HepG2 (cell line): ENCODE measurements around the gene SMLR1. TPM values are rescaled to one million over a fixed set of nuclear protein-coding genes. Genes with fewer than 3 reads are reported as not detected.

Source experiments
- FOXJ3 ChIP-seq: sonication (generic); formaldehyde crosslinking; IDR thresholded peaks from 2 replicates; pipeline ENCODE4 v1.4.0; 2020; ENCODE audit warnings: missing genetic modification reagents, mild to moderate bottlenecking, borderline replicate concordance
- SAP130 ChIP-seq: IDR thresholded peaks from 2 replicates; pipeline ENCODE4 v1.6.1; 2016; ENCODE audit warnings: low read depth
- SMC3 ChIP-seq: IDR thresholded peaks from 2 replicates; pipeline ENCODE4 v1.6.1; 2011; ENCODE audit warnings: low read length, improper control_type of control experiment
- ZNF329 ChIP-seq: sonication (generic); formaldehyde crosslinking; IDR thresholded peaks from 2 replicates; pipeline ENCODE4 v1.9.0; 2021; ENCODE audit warnings: low read depth, mild to moderate bottlenecking, missing genetic modification reagents
- ZNF510 ChIP-seq: sonication (generic); formaldehyde crosslinking; IDR thresholded peaks from 2 replicates; pipeline ENCODE4 v1.4.0; 2020; ENCODE audit warnings: low read depth, mild to moderate bottlenecking, missing genetic modification reagents
- ZNF513 ChIP-seq: sonication (generic); formaldehyde crosslinking; conservative IDR thresholded peaks from 2 replicates; pipeline ENCODE4 v1.5.0; 2020; ENCODE audit warnings: missing genetic modification reagents
- ZNF552 ChIP-seq: sonication (generic); formaldehyde crosslinking; IDR thresholded peaks from 2 replicates; pipeline ENCODE4 v1.9.0; 2022; ENCODE audit warnings: missing genetic modification reagents, mild to moderate bottlenecking, borderline replicate concordance
- ZNF780A ChIP-seq: sonication (generic); formaldehyde crosslinking; IDR thresholded peaks from 2 replicates; pipeline ENCODE4 v1.8.0; 2022; ENCODE audit warnings: mild to moderate bottlenecking, missing genetic modification reagents, moderate library complexity
- ZXDC ChIP-seq: sonication (generic); formaldehyde crosslinking; IDR thresholded peaks from 2 replicates; pipeline ENCODE4 v1.5.0; 2020; ENCODE audit warnings: mild to moderate bottlenecking, missing genetic modification reagents
- polyA plus RNA-seq, 8 experiments: library from polyadenylated mRNA; depleted of rRNA in 3 of 8; stranded (reverse) in 7 of 8; unstranded in 1 of 8; fragments of >200 nt; fragmentation: Illumina TruSeq in 4 of 8; extraction: Trizol in 4 of 8; gene quantifications; 2 replicates each; pipeline versions ENCODE4 v1.2.1 to v1.2.3, GENCODE V29; 2011 to 2016; ENCODE audit warnings: low read depth in 4 of 8, missing spikeins in 1 of 8, mixed read lengths in 1 of 8; ENCODE audit not compliant: insufficient read depth in 1 of 8
- total RNA-seq, 5 experiments: library from RNA; depleted of rRNA; stranded (reverse); fragments of >200 nt; fragmentation: Illumina TruSeq; extraction: Trizol; gene quantifications; 2 replicates each; pipeline ENCODE4 v1.2.3, GENCODE V29; 2016; ENCODE audit warnings: low read depth in 1 of 5

Gene SMLR1
- total and polyA plus RNA-seq, 2 of the 13 experiments (the other 11 are each of a cell fraction or from before 2014, with no cell fraction given), result 41.8 to 104 TPM

GRCh38 chr6:130843575-130844320, 16.5 kb downstream of the SMLR1 start (continued):
- TF ChIP-seq ZNF513 (CRISPR knock-in tag), result no peak
- no peak for TF ChIP-seq ZNF329 (CRISPR knock-in tag)
- TF ChIP-seq ZXDC (CRISPR knock-in tag), result no peak
- no peak for TF ChIP-seq ZNF780A
- TF ChIP-seq SAP130 (CRISPR knock-in tag), result 0 out of 2 replicates have a peak, but pooled peaks have one; percentile 18
- peak; percentile 93 for TF ChIP-seq SMC3
- TF ChIP-seq ZNF510, result no peak
- no peak for TF ChIP-seq ZNF552 (CRISPR knock-in tag)
- TF ChIP-seq FOXJ3, result no peak
- TF ChIP-seq, all 625 proteins: peak for 45
